Epithelial cell of proximal tubule (primary cell): ENCODE data around the gene MBNL1. TPM values are rescaled to one million over a fixed set of nuclear protein-coding genes. Genes with fewer than 3 reads are reported as not detected.

Experiments
- DNase-seq: peaks from one replicate; pipeline ENCODE4 v3.0.0-alpha.2; 2011; ENCODE audit warnings: low read depth
- H3K4me3 ChIP-seq: 2 replicates; pipeline ENCODE4 v1.5.1; 2011; ENCODE audit warnings: low read depth, mild to moderate bottlenecking, low read length
- CTCF ChIP-seq: conservative IDR thresholded peaks from 2 replicates; pipeline ENCODE4 v1.5.1; 2012; ENCODE audit warnings: low read depth, mild to moderate bottlenecking, low read length
- total RNA-seq: library from RNA; depleted of rRNA; stranded (reverse); fragments of >200 nt; gene quantifications from 2 replicates; pipeline ENCODE4 v1.2.3, GENCODE V29; 2015

MBNL1 gene
- total RNA-seq, 1 donor from 2014 or later: 75.3 TPM

GRCh38 chr3:152402695-152403451 is 134.1 kb downstream of the MBNL1 start:
- H3K4me3 ChIP-seq: no peak overlapping the region
- DNase-seq: no peak
- TF ChIP-seq CTCF: no peak

GRCh38 chr3:152403632-152404066 is 134.9 kb downstream of the MBNL1 start:
- DNase-seq: no peak
- no peak overlapping the region for H3K4me3 ChIP-seq
- no peak for TF ChIP-seq CTCF

- H3K4me3 ChIP-seq: no peak overlapping the region
- TF ChIP-seq CTCF: no peak
- no peak for DNase-seq
Measured at GRCh38 chr3:152404976-152405375, 136.2 kb downstream of the MBNL1 start.

- no peak overlapping the region for H3K4me3 ChIP-seq
- no peak for TF ChIP-seq CTCF
- no peak for DNase-seq
Measured at GRCh38 chr3:152405915-152406802, 137.4 kb downstream of the MBNL1 start.

GRCh38 chr3:152413240-152413639 is 144.5 kb downstream of the MBNL1 start:
- no peak overlapping the region for H3K4me3 ChIP-seq
- no peak for TF ChIP-seq CTCF
- no peak for DNase-seq

- no peak for DNase-seq
Measured at GRCh38 chr3:152416808-152417580, 148.3 kb downstream of the MBNL1 start.

More at GRCh38 chr3:152416808-152417580, 148.3 kb downstream of the MBNL1 start:
- no peak overlapping the region for H3K4me3 ChIP-seq
- no peak for TF ChIP-seq CTCF
